Ishikawa (cell line): ENCODE measurements around the gene MLF1.

Source experiments
- CEBPB ChIP-seq: IDR thresholded peaks from 2 replicates; pipeline ENCODE4 v1.6.1; 2012
- CREB1 ChIP-seq: IDR thresholded peaks from 2 replicates; pipeline ENCODE4 v1.6.1; 2012; ENCODE audit warnings: low read depth
- EGR1 ChIP-seq: IDR thresholded peaks from 2 replicates; pipeline ENCODE4 v1.6.1; 2012
- EP300 ChIP-seq: IDR thresholded peaks from 2 replicates; pipeline ENCODE4 v1.6.1; 2012; ENCODE audit warnings: borderline replicate concordance
- FOXM1 ChIP-seq: IDR thresholded peaks from 2 replicates; pipeline ENCODE4 v1.6.1; 2012; ENCODE audit warnings: low read depth, borderline replicate concordance
- MAX ChIP-seq: IDR thresholded peaks from 2 replicates; pipeline ENCODE4 v1.6.1; 2012
- NFIC ChIP-seq: IDR thresholded peaks from 2 replicates; pipeline ENCODE4 v1.6.1; 2012
- RAD21 ChIP-seq: IDR thresholded peaks from 2 replicates; pipeline ENCODE4 v1.6.1; 2012; ENCODE audit warnings: low read depth
- REST ChIP-seq: IDR thresholded peaks from 2 replicates; pipeline ENCODE4 v1.6.1; 2012; ENCODE audit warnings: low read depth, mild to moderate bottlenecking
- TAF1 ChIP-seq: IDR thresholded peaks from 2 replicates; pipeline ENCODE4 v1.6.1; 2012; ENCODE audit warnings: low read depth, mild to moderate bottlenecking
- TCF12 ChIP-seq: IDR thresholded peaks from 2 replicates; pipeline ENCODE4 v1.6.1; 2012; ENCODE audit warnings: low read depth
- TEAD4 ChIP-seq: IDR thresholded peaks from 2 replicates; pipeline ENCODE4 v1.6.1; 2012
- USF1 ChIP-seq: IDR thresholded peaks from 2 replicates; pipeline ENCODE4 v1.6.1; 2012
- YY1 ChIP-seq: IDR thresholded peaks from 2 replicates; pipeline ENCODE4 v1.6.1; 2012; ENCODE audit warnings: low read depth
- ZBTB7A ChIP-seq: IDR thresholded peaks from 2 replicates; pipeline ENCODE4 v1.6.1; 2012; ENCODE audit warnings: low read depth

MLF1 gene

GRCh38 chr3:158649791-158650190 lies 78.8 kb downstream of the MLF1 start:
- TF ChIP-seq MAX: no peak
- no peak for TF ChIP-seq RAD21
- TF ChIP-seq TCF12: no peak
- TF ChIP-seq CREB1: no peak
- no peak for TF ChIP-seq TAF1
- no peak for TF ChIP-seq YY1
- no peak for TF ChIP-seq EGR1
- no peak for TF ChIP-seq REST
- no peak for TF ChIP-seq EP300
- TF ChIP-seq TEAD4: no peak
- TF ChIP-seq CEBPB: no peak
- no peak for TF ChIP-seq NFIC
- TF ChIP-seq ZBTB7A: no peak
- no peak for TF ChIP-seq FOXM1

- TF ChIP-seq EGR1: no peak
- TF ChIP-seq RAD21: no peak
- TF ChIP-seq ZBTB7A: no peak
- TF ChIP-seq CEBPB: no peak
- no peak for TF ChIP-seq CREB1
- no peak for TF ChIP-seq REST
- no peak for TF ChIP-seq TEAD4
- TF ChIP-seq TAF1: no peak
- TF ChIP-seq USF1: no peak
- TF ChIP-seq NFIC: no peak
- no peak for TF ChIP-seq MAX
- no peak for TF ChIP-seq TCF12
- TF ChIP-seq YY1: no peak
Observed at GRCh38 chr3:158651192-158651591, 80.2 kb downstream of the MLF1 start.

- TF ChIP-seq MAX: no peak
- TF ChIP-seq TEAD4: no peak
- TF ChIP-seq EP300: no peak
- no peak for TF ChIP-seq EGR1
- no peak for TF ChIP-seq ZBTB7A
Observed at GRCh38 chr3:158652463-158652862, 81.5 kb downstream of the MLF1 start.
